NK-92 treated with Interleukin-12 subunit alpha and Interleukin-12 subunit beta, amount 100 ng/mL, for 24 hours (cell line): ENCODE results near the gene UVRAG.

Experiments
- DNase-seq: peaks from one replicate; lab custom pipeline; 2025; lab: John Stamatoyannopoulos, UW

The UVRAG gene

GRCh38 chr11:76172583-76172982, 357.6 kb downstream of the UVRAG start:
- no peak for DNase-seq

GRCh38 chr11:76173663-76174062, 358.7 kb downstream of the UVRAG start:
- no peak for DNase-seq

- no peak for DNase-seq
Measured at GRCh38 chr11:76174330-76174729, 359.3 kb downstream of the UVRAG start.

GRCh38 chr11:76175783-76176182, 360.8 kb downstream of the UVRAG start:
- no peak for DNase-seq

- DNase-seq = no peak
Measured at GRCh38 chr11:76176463-76176862, 361.5 kb downstream of the UVRAG start.

- DNase-seq = no peak
Measured at GRCh38 chr11:76177250-76177686, 362.3 kb downstream of the UVRAG start.

- DNase-seq = no peak
Measured at GRCh38 chr11:76179147-76179546, 364.1 kb downstream of the UVRAG start.

- no peak for DNase-seq
Measured at GRCh38 chr11:76181371-76181770, 366.4 kb downstream of the UVRAG start.

- DNase-seq = no peak
Measured at GRCh38 chr11:76184551-76184993, 369.6 kb downstream of the UVRAG start.

GRCh38 chr11:76185511-76185910, 370.5 kb downstream of the UVRAG start:
- DNase-seq = no peak

GRCh38 chr11:76185931-76186401, 371.0 kb downstream of the UVRAG start:
- DNase-seq = no peak

GRCh38 chr11:76186776-76187279, 371.8 kb downstream of the UVRAG start:
- DNase-seq = no peak

GRCh38 chr11:76188873-76189272, 373.9 kb downstream of the UVRAG start:
- DNase-seq = no peak

GRCh38 chr11:76189682-76190081, 374.7 kb downstream of the UVRAG start:
- no peak for DNase-seq

GRCh38 chr11:76190376-76190775, 375.4 kb downstream of the UVRAG start:
- DNase-seq = no peak
